Spleen (tissue), 13 donors: ENCODE data around the gene PUS1. TPM values are rescaled to one million over a fixed set of nuclear protein-coding genes. Genes with fewer than 3 reads are reported as not detected.
"Not testable (repeated sequence)": the region's sequence is repeated elsewhere in the genome, so short reads cannot be mapped to it uniquely, and the experiment has no call there.

Source experiments
- DNase-seq: peaks from one replicate; pipeline ENCODE4 v3.0.0-alpha.2; 2020
- H3K27ac ChIP-seq, 8 donors: fragments of 200-600 bp; sonication (generic) in 7 of 8; 1 replicate in 4 of 8; 2 replicates in 4 of 8; pipeline versions ENCODE4 v1.5.0 to v1.8.0; 2016 to 2021; ENCODE audit warnings: inconsistent platforms in 4 of 8, mild to moderate bottlenecking in 4 of 8, moderate library complexity in 1 of 8
- H3K27me3 ChIP-seq, 7 donors: fragments of 200-600 bp; sonication (generic) in 6 of 7; replicated peaks in 1 of 7; 1 replicate in 4 of 7; 2 replicates in 3 of 7; pipeline versions ENCODE4 v1.5.0 to v1.8.0; 2016 to 2021; ENCODE audit warnings: inconsistent platforms in 3 of 7, mild to moderate bottlenecking in 1 of 7
- H3K36me3 ChIP-seq, 6 donors: fragments of 200-600 bp; sonication (generic) in 5 of 6; 1 replicate in 4 of 6; 2 replicates in 2 of 6; pipeline versions ENCODE4 v1.5.0 to v1.8.0; 2016 to 2021; ENCODE audit warnings: inconsistent platforms in 2 of 6
- H3K4me1 ChIP-seq, 6 donors: fragments of 200-600 bp; sonication (generic) in 5 of 6; 1 replicate in 3 of 6; 2 replicates in 3 of 6; pipeline versions ENCODE4 v1.5.0 to v1.8.0; 2016 to 2021; ENCODE audit warnings: inconsistent platforms in 3 of 6
- H3K4me3 ChIP-seq, 8 donors: fragments of 200-600 bp; sonication (generic) in 7 of 8; 1 replicate in 4 of 8; 2 replicates in 4 of 8; pipeline versions ENCODE4 v1.5.0 to v1.8.0; 2016 to 2021; ENCODE audit warnings: inconsistent platforms in 4 of 8, mild to moderate bottlenecking in 4 of 8, moderate library complexity in 2 of 8
- H3K9me3 ChIP-seq, 8 donors: fragments of 200-600 bp; sonication (generic) in 7 of 8; 1 replicate in 4 of 8; 2 replicates in 4 of 8; pipeline versions ENCODE4 v1.5.0 to v1.8.0; 2016 to 2021; ENCODE audit warnings: inconsistent platforms in 4 of 8
- POLR2A ChIP-seq, 3 donors: fragments of 450-650 bp; IDR thresholded peaks; one replicate each; pipeline ENCODE4 v1.5.1; 2017; ENCODE audit warnings: antibody characterized with exemption in 3 of 3, mild to moderate bottlenecking in 1 of 3
- POLR2AphosphoS5 ChIP-seq, 3 donors: sonication (generic); formaldehyde crosslinking; IDR thresholded peaks; one replicate each; pipeline ENCODE4 v1.5.1; 2017; ENCODE audit warnings: antibody characterized with exemption in 3 of 3
- WGBS, 5 donors: extraction: QIAGEN DNeasy Blood & Tissue Kit in 3 of 5; methylation state at CpG; one replicate each; pipeline versions ENCODE4 v1.1.5 to v1.1.7; 2013 to 2018; 5-methylcytosine and 5-hydroxymethylcytosine counted together
- intact Hi-C: fragments of 100-400 bp; cut with DNase I; formaldehyde crosslinking; loops from one replicate; pipeline ENCODE4 v1.15.0; 2023; ENCODE audit warnings: low total_unique reads
- long read RNA-seq, 2 donors: transcript quantifications; one replicate each; lab custom pipeline, GENCODE V29; 2026
- polyA plus RNA-seq, 3 donors: library from polyadenylated mRNA; stranded (reverse); fragments of 200-250 nt; gene quantifications; one replicate each; pipeline ENCODE4 v1.2.1, GENCODE V29; 2013
- total RNA-seq, 7 donors: library from RNA; depleted of rRNA in 3 of 7; stranded (reverse); fragments of >200 nt in 3 of 7; fragmentation: NEBNext Ultra II Directional in 4 of 7; extraction: Animal tissue kit (Norgen Biotek cat#: 25700) in 4 of 7; gene quantifications; one replicate each; pipeline versions ENCODE4 v1.1.0 to v1.2.1, GENCODE V29; 2016 to 2021
- TF ChIP-seq, protein P1 (sequence below), 11 experiments: fragments of 200-600 bp in 7 of 11; fragments of 450-650 bp in 4 of 11; sonication (generic) in 4 of 11; IDR thresholded peaks in 8 of 11; conservative IDR thresholded peaks in 3 of 11; 1 replicate in 7 of 11; 2 replicates in 4 of 11; pipeline versions ENCODE4 v1.4.0 to v1.8.0; 2016 to 2021; ENCODE audit warnings: antibody characterized with exemption in 11 of 11, inconsistent platforms in 4 of 11, mild to moderate bottlenecking in 1 of 11
- donor health status: healthy with polysubstance abuse.
- donor health status: DM: no; HTN: no; CAD: no; lungs with moderate emphysema.
- donor health status: DM: no; HTN: no; CAD: no.
- donor health status: Bipolar disorder and iron deficiency.
- donor health status: healthy.
- donor health status: DM: no; HTN: no; CAD: no.
- donor health status: DM: yes; HTN: yes; CAD: no.

Gene PUS1
- total RNA-seq, result 10 to 100 TPM; 16.0 to 42.7 (median 23.3) TPM
- 10 to 100 TPM; 30.0 to 46.5 (median 41.3) TPM for polyA plus RNA-seq
- long read RNA-seq, donor 1, partial matches to known transcripts, result 0 of 5 reads
- long read RNA-seq, donor 1, other reads (novel, unspliced or antisense), result 0 of 5 reads
- long read RNA-seq, donor 2, full-length matches to known transcripts, result 1 of 1 reads
- long read RNA-seq, donor 2, partial matches to known transcripts, result 0 of 1 reads
- long read RNA-seq, donor 2, other reads (novel, unspliced or antisense), result 0 of 1 reads

DNA sequence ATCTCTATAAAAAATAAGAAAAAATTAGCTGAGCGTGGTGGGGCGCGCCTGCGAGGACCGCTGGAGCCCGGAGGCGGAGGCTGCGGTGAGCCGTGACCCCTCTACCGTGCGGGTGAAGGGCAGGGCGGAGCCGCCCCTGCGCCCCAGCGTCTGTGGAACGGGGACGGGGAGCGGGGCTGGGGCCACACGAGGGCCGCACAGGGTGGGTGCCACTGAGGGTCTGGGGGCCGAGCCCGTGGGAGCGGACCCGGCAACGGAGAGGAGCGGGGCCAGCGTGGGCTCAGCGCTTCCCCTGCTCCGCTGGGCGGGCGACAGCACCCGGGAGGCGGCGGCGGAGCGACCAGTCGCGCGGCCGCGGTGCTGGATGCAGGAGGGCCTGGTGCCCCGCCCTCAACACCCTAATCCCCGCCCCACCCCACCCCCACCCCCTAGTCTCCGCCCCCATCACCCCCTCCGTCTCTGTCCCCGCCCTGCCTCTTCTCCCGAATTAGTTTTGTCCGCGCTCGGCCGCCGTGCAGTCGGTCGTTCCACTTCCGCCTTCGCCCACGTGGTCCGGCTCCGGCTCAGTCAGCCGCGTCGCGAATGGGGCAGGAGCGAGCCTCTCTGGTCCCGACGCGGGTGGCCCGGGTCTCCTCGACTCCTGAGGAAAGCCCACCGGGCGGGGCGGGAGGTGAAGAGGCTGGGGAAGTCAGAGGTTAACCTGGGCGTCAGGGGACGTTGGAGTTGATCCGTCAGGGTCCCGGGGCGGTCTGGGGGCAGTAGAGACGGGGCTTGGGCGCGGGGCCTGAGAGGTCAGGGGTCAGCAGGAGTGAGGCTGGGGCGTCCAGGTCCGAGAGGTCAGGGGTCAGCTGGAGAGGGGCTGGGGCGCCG lies at the start of gene PUS1:
PUS1 (plus strand) TSS at position 566 of the 870 bp plus-strand sequence. CDS start 447 bp downstream, outside the sequence.
- 0 to 1% (median 1%) methylated on average over 46 to 84 of the region's 84 CpGs for WGBS, 5 donors
- Histone ChIP-seq H3K9me3 (no peaks in the 10 kb centered on the region), H3K27me3 (no peaks in the 10 kb centered on the region), H3K36me3 (peaks cover 2 to 31% (median 25%) of the 10 kb centered on the region in 6 donors), H3K4me1 (peaks cover 19 to 66% (median 36%) of the 10 kb centered on the region in 6 donors), H3K27ac (peak within 1 kb of the TSS; percentile 86 to 96 (median 92)), H3K4me3 (peak within 1 kb of the TSS; percentile 62 to 96 (median 84))
- TF ChIP-seq, protein P1, sequence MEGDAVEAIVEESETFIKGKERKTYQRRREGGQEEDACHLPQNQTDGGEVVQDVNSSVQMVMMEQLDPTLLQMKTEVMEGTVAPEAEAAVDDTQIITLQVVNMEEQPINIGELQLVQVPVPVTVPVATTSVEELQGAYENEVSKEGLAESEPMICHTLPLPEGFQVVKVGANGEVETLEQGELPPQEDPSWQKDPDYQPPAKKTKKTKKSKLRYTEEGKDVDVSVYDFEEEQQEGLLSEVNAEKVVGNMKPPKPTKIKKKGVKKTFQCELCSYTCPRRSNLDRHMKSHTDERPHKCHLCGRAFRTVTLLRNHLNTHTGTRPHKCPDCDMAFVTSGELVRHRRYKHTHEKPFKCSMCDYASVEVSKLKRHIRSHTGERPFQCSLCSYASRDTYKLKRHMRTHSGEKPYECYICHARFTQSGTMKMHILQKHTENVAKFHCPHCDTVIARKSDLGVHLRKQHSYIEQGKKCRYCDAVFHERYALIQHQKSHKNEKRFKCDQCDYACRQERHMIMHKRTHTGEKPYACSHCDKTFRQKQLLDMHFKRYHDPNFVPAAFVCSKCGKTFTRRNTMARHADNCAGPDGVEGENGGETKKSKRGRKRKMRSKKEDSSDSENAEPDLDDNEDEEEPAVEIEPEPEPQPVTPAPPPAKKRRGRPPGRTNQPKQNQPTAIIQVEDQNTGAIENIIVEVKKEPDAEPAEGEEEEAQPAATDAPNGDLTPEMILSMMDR (IDR thresholded peaks at IDR 0.05 in 8 of 11, conservative IDR thresholded peaks at IDR 0.05 in 3 of 11), result no peak
- peak; percentile 93 to 96 (median 95) for TF ChIP-seq POLR2AphosphoS5 (IDR thresholded peaks at IDR 0.05)
- TF ChIP-seq POLR2A (IDR thresholded peaks at IDR 0.05), result peak in 2 of 3 donors; percentile 19 to 24
- intact Hi-C loops, result no loop called here
- DNase-seq, result peak; percentile 98

GRCh38 chr12:131882804-131883520 lies 46.1 kb upstream of the PUS1 start:
- TF ChIP-seq, protein P1 (IDR thresholded peaks at IDR 0.05 in 8 of 11, conservative IDR thresholded peaks at IDR 0.05 in 3 of 11), result no peak
- no peak for TF ChIP-seq POLR2A (IDR thresholded peaks at IDR 0.05)
- TF ChIP-seq POLR2AphosphoS5 (IDR thresholded peaks at IDR 0.05), result no peak
- Histone ChIP-seq H3K27ac (peak overlapping the region in 1 of 8 donors; percentile 50), H3K4me3 (no peak overlapping the region), H3K27me3 (peaks cover 0 to 8% (median 0%) of the 10 kb centered on the region in 7 donors), H3K9me3 (peaks cover 0 to 12% (median 7%) of the 10 kb centered on the region in 8 donors), H3K4me1 (peaks cover 0 to 33% (median 6%) of the 10 kb centered on the region in 6 donors), H3K36me3 (no peaks in the 10 kb centered on the region)
- intact Hi-C loops, result no loop called here
- 67 to 80% (median 76%) methylated on average over 16 of the region's 16 CpGs for WGBS, 5 donors
- no peak for DNase-seq

DNA sequence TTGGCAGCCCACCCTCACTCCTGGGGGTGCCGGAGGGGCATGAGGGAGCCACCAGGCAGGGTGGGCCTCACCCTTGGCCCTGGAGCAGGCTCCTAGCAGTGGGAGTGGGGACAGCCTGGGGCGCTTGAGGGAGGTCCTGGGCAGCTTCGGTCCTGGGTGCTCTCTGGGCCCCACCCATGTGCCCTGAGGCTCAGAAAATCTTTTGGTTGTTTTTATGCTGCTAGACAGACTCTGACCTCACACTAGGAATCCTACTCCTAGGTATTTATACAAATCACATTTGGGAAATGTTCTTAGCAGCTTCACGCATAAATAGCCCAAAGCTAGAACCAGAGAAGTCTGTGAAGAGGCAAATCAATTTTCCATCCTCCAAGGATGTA lies 45.6 kb upstream of the PUS1 start:
- WGBS, 5 donors, result 87 to 90% (median 89%) methylated on average over 2 to 4 of the region's 4 CpGs
- H3K4me3 ChIP-seq, result no peak overlapping the region
- peaks cover 0 to 12% (median 7%) of the 10 kb centered on the region in 8 donors for H3K9me3 ChIP-seq
- intact Hi-C loops, result no loop called here
- TF ChIP-seq, protein P1 (IDR thresholded peaks at IDR 0.05 in 8 of 11, conservative IDR thresholded peaks at IDR 0.05 in 3 of 11), result no peak
- no peak for TF ChIP-seq POLR2A (IDR thresholded peaks at IDR 0.05)
- no peak for TF ChIP-seq POLR2AphosphoS5 (IDR thresholded peaks at IDR 0.05)
- H3K27me3 ChIP-seq, result peaks cover 0 to 8% (median 0%) of the 10 kb centered on the region in 7 donors
- no peak for DNase-seq
- H3K27ac ChIP-seq, result peak overlapping the region in 1 of 8 donors; percentile 50
- no peaks in the 10 kb centered on the region for H3K36me3 ChIP-seq
- H3K4me1 ChIP-seq, result peaks cover 0 to 28% (median 6%) of the 10 kb centered on the region in 6 donors

- H3K4me3 ChIP-seq, H3K27me3 ChIP-seq, DNase-seq, H3K27ac ChIP-seq, H3K36me3 ChIP-seq, intact Hi-C loops: not testable (repeated sequence)
- Histone ChIP-seq H3K9me3 (peaks cover 0 to 12% (median 7%) of the 10 kb centered on the region in 8 donors), H3K4me1 (peaks cover 0 to 12% (median 3%) of the 10 kb centered on the region in 6 donors)
- WGBS, 5 donors, result 82 to 93% (median 87%) methylated on average over 7 to 8 of the region's 8 CpGs
Observed at GRCh38 chr12:131885076-131885475, 44.0 kb upstream of the PUS1 start.
